ENCODE results near the gene TSPYL6. TPM values are rescaled to one million over a fixed set of nuclear protein-coding genes. Genes with fewer than 3 reads are reported as not detected.
"Not testable (repeated sequence)": the region's sequence is repeated elsewhere in the genome, so short reads cannot be mapped to it uniquely, and the experiment has no call there.

TSPYL6 gene
- total RNA-seq: 0.06 TPM in 1 of 2 replicates, not detected in the other

DNA sequence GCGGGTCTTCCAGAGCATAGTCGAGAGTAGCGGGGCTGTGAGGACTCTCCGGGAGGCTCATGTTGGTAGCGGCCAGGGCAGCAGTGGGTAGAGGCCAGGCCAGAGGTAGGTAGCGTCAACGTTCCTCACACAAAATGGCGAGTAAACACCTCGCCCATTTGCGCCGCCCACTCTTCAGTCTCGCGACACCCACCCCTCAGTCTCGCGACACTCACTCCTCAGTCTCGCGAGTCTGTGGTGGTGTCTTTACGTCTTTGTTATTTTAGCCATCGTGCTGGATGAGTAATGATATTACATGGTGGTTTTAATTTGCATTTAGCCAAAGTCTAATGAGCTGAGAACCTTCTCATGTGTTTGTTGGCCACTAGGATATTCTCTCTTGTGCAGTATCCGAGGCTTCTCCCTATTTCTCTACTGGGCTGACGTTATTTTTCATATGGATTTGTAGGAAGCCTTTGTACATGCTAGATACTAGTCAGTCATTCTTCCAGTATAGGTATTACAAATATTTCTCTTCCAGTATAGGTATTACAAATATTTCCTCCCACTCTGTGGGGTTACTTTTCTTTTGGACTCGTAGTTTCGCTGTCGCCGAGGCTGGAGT lies at the start of gene TSPYL6:
TSS of gene TSPYL6 (minus strand) at position 139 of the 604 bp plus-strand sequence. CDS start at position 61, 78 bp downstream.
- no peak for DNase-seq (ENCODE audit: extremely low read depth, low read depth, low spot score)

DNA sequence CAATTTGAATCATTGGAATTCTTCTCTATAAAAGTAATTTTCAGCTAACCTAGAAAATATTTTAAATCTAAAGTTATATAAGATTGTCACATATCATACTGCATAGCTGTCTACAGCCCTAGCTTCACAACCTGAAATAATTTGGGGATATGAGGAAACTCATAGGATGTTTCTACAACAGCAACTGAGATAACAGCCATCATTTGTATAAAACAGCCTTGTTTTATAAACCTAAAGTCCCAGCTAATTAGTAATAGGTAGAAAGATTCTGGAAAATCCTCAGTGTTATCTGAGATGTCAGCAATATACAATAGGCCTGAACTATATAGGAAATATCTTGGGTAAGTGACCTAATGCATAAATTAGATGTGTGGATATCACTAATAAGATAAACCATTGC lies 47.6 kb upstream of the TSPYL6 start:
- no peak for DNase-seq (ENCODE audit: extremely low read depth, low read depth, low spot score)

DNA sequence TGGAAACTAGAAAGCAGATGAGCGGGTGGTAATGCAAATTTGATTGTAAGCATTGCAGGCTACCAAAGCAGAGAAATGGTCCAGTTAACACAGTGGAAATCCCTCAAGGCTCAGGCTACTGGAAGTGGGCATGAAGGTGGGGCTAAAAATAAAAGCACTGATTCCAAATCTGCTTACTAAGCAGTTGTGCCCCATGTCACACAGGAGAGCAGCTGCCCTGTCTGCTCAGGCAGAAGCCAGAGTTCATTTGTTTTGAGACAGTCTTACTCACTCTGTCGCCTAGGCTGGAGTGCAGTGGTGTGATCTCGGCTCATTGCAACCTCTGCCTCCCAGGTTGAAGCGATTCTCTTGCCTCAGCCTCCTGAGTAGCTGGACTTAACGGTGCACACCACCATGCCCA lies 42.5 kb upstream of the TSPYL6 start:
- no peak for DNase-seq (ENCODE audit: extremely low read depth, low read depth, low spot score)

DNA sequence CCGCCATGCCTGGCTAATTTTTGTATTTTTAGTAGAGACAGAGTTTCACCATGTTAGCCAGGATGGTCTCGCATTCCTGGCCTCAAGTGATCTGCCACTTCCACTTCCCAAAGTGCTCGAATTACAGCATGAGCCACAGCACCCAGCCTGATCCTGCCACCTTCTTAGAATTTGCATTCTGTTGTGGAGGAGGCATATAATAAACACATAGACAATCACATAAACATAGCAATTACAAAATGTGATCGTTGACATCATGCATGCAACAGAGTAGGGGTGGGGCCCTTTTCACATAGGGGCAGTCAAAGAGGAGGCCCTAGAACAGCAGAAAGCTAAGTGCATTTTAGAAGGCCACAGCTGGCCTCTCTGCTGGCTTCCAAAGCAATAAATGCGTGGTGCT lies 39.9 kb upstream of the TSPYL6 start:
- DNase-seq (ENCODE audit: extremely low read depth, low read depth, low spot score): no peak

DNA sequence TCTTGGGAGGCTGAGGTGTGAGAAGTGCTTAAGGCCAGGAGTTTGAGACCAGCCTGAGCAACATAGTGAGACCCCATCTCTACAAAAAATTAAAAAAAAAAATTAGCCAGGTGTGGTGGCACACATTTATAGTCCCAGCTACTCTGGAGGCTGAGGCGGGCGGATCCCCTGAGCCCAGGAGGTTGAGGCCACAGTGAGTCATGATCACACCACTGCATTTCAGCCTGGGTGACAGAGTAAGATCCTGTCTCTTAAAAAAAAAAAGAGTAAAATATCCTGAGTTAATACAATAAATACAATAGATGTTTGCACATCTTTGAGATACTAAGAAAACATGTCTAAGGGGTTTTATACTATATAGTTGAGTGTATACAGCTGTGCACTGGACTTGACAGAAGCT lies 38.6 kb upstream of the TSPYL6 start:
- not testable (repeated sequence) for DNase-seq (ENCODE audit: extremely low read depth, low read depth, low spot score)

DNA sequence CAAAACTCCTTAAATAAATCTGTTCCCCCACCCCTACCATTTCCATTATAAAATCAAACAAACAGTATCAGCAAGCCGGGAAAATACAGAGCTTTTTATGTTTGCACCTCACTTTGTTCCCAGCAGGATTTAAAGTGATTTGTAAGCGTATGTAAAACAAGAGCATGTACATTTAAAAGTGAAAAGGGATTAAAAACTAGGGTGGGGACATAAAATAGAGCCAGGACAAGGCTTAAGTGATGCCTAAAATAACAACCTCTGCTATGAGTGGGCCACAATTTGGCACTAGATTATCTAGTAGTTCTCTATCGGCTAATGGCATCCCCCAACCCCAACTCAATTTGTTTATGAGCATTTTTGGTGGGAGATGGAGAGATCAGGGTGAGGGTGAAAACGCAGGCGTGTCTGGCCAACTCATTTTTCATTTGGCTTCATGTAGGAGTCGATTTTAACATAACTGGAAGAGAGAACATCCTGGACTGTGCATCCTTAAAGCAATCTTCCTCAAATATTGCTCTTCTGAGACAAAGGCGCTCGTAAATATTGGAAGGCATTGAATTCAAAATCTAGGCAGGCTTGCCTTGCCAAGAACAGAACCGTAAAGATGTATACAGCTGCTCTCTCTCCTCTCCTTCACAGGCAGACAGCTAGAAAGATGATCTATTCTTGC lies 34.5 kb upstream of the TSPYL6 start:
- DNase-seq (ENCODE audit: extremely low read depth, low read depth, low spot score): no peak

DNA sequence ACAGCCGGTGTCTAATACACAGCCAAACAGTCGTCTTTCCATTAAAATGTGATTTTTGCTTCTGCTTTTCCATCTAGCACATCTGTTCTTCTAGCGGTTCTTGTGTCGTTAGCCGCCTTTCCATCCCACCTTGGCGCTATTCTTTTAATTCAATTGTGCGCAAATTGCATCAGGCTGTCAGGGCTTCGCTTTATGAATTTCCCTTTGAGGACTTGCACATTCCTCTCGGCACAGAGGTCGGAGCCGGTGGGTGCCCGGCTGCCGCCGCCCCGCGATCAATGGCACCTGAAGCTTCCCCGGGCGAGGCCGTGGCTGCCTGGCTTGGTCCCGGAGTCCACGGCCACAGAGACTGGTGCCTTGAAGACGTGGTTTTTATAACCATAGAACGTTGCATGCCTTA lies 33.9 kb upstream of the TSPYL6 start:
- no peak for DNase-seq (ENCODE audit: extremely low read depth, low read depth, low spot score)

DNA sequence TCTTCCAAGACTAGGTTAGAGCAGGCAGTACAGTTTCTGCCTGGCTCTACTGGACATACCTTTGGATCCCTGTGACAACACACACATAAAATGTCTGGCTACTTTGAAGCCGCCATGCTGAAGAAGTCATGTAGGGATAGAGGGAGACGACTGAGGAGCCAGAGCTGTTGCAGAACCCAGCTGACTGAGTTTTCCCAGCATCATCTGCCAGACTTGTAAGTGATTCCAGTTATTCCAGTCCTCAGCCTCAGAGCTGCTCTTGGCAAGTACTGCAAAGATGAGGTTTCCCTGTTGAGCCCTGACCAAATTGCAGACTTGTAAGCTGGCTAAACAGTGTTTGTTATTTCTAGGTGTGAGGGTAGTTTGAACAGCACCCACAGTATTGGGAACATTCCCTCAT lies 31.5 kb upstream of the TSPYL6 start:
- no peak for DNase-seq (ENCODE audit: extremely low read depth, low read depth, low spot score)

DNA sequence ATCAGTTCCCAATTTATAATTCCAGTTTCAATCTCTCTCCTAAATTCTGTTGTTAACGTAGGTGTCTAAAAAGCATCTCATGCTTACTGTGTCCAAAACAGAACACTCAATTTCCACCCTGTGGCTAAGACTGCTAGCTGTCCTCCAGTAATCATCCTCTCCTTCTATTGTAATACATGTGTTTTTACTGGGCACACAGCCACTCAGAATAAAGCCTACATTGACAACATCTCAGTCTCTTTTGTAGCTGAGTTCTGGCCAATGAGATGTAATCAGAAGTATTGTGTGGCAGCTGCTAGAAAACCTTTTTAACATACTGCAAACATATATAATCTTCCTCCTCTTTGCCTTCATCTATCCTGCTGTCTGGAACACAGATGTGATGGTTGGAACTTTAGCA lies 29.4 kb upstream of the TSPYL6 start:
- DNase-seq (ENCODE audit: extremely low read depth, low read depth, low spot score): no peak

DNA sequence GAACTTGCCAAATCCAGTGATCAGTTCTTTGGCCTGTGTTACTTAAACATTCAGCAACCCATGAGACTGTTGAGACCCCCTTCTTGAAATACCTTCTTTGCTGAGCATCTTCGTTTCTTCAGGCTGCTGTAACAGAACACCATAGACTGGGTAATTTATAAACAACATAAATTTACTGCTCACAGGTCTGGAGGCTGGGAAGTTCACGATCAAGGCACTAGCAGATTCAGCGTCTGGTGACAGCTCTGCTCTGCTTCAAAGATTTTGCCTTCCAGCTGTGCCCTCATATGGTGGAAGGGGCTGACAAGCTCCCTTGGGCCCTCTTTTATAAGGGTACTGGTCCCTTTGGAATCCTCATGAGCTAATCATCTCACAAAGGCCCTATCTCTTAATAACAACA lies 28.8 kb upstream of the TSPYL6 start:
- no peak for DNase-seq (ENCODE audit: extremely low read depth, low read depth, low spot score)

DNA sequence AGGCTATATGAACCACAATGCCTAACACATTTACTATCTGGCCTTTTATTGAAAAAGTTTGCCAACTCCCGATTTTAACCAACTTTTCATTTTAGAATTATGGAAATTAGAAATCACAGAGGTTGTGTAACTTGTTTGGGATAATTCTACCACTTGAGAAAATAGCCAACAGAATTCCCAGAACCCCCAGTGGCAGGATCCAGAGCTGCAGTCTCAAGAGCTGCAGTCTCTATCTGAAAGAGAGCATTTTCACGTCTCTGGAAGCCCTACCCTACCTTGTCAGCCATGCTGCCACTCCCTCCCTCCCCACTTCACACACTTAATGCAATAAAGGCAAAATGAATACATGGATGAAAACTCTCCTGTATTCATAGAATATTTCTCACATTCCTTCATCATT lies 23.4 kb upstream of the TSPYL6 start:
- no peak for DNase-seq (ENCODE audit: extremely low read depth, low read depth, low spot score)

DNA sequence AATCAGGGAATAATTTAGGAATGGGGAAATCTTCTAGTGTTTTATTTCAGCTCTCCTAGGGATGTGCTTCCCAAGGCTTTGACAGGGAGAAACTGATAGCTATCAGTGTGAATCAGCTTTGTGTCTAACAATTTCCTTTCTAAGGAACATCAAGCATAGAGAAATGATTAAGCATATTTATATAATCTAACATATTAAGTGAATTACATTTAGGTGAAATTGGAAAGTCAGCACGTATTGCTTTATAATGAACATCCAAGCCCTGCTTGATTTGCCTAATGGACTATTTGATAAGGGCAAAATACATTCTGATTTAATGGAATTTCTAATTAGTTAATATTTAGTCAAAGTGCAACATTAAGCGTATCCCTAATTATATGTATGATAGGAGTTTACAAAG lies 19.5 kb upstream of the TSPYL6 start:
- DNase-seq (ENCODE audit: extremely low read depth, low read depth, low spot score): no peak

DNA sequence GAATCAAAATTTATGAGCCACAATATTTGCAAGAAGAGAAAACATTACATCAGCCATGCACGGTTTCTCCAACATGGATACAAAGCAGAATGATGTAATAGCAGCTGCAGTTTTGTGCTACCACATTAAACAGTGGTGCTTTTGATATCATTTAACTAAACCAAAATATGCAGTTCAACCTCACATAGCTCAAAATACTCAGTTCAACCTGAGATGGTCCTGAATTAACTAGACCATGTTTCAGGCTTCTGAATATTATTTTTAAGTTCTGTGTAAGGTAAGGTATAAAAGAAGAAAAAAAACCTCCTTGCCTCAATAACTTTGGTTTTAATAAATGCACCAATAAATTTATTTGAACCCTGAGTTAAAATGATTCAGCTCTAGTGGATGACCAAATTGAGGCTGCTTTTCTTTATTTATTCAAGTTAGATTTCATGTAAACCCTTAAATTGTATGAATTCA lies 18.8 kb upstream of the TSPYL6 start:
- no peak for DNase-seq (ENCODE audit: extremely low read depth, low read depth, low spot score)

DNA sequence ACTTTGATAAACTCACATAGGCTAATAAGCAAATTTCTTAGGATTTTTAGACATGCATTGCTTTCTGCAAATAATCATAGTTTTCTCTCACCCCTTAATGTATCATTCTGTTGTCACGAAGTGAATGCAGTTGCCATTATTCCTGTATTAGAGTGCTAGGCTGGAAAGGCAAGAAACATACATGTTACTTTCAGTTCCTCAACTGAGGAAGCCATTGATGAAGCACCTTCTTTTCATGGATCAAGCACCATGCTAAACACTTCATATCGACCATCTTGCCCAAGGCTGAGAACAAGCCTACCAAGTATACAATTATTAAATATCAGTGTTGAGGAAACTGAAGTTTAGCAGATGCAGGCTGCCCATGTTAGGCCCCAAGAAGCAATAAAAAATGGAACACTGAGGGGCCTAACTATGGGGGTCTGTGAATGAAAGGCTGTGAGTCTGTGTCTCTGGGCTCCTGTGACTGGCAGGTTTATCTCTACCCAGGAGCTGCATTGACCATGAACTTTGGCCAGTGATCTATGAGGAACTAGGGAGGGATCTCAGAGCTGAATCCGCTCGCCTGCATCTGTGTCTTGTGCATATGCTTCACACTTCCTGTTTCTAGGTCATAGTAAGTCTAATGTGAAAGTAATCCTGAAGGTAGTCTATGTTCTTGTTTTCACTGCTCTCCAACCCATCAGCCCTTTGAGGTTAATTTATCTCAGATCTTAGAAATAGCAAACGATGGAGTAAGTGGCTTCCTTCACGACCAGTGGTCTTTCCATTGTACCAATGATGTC lies 16.0 kb upstream of the TSPYL6 start:
- no peak for DNase-seq (ENCODE audit: extremely low read depth, low read depth, low spot score)

DNA sequence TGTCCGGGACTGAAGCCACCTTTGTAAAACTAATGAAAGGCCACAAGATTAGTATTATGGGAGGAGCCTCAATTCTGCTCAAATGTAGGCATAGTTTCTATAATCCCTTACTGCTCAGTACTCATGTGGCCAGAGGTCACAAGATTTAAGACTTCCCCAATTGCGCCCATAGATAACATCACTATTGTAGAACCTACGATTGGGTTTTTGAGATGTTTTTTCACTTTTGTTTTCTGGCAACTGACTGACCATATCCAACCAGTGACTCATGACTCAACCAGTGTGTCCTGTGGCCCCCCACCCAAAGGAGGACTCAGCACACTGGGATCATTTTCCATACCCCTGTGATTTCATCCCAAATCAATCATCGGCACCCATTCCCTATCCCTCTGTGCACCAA lies 15.2 kb upstream of the TSPYL6 start:
- no peak for DNase-seq (ENCODE audit: extremely low read depth, low read depth, low spot score)

DNA sequence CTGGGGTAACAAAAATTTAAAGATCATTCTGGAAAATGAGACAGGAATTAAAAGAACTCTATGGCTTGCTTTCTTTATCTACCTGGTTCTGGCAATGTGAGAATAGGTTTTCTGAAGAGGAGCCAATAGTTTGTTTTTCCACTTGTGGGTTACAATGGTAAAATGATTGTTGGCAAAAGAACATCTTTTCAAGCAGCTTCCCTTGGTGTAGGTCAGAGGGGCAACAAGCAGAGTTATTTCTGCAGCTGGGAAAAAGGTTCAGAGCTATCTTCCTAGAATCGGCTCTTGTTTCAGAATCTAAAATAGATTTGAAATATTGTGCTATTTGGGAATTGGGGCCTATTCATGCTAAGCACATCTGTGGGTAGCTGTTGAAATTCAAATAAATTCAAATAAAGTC lies 11.5 kb upstream of the TSPYL6 start:
- no peak for DNase-seq (ENCODE audit: extremely low read depth, low read depth, low spot score)

DNA sequence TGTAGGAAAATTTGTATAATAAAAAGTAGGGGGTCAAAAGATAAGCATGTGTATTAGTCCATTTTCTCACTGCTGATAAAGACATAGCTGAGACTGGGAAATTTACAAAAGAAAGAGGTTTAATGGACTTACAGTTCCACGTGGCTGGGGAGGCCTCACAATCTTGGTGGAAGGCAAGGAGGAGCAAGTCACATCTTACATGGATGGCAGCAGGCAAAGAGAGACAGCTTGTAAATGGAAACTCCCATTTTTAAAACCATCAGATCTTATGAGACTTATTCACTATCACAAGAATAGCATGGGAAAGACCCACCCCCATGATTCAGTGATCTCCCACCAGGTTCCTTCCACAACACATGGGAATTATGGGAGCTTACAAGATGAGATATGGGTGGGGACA lies 9.1 kb upstream of the TSPYL6 start:
- not testable (repeated sequence) for DNase-seq (ENCODE audit: extremely low read depth, low read depth, low spot score)

DNA sequence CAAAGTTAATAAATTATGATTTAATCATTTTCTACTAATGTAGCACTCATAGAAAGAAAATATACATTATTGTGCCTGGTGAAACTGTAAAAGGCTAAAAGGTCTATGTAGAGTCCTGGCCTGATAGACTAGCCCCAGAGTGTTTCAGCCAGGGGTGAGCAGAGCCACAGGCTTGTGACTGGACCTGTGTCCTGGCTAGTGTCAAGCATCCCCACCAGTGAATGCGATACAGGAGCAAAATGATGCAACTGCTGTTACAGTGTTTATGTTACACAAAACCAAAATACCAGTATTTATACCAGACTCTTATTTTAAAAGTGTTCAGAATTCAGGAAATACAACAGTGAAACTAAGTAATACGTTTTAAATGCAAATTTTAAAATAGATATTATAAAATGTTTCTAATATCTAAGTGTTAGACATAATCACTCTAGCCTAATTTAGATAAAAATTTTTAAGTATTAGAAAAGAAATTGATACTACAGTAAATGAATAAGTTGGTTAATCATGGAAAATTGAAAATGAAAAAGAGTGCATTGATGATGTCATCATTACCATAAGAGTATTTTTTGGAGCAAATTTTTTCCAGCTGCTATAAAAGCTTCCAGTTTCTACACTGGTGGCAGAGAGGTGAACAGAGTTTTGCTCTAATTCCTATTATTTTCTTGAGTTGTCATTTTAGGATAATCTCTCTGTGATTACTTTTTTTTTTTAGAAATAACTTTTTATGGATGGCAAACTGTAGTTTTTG lies 6.2 kb upstream of the TSPYL6 start:
- DNase-seq (ENCODE audit: extremely low read depth, low read depth, low spot score): no peak

DNA sequence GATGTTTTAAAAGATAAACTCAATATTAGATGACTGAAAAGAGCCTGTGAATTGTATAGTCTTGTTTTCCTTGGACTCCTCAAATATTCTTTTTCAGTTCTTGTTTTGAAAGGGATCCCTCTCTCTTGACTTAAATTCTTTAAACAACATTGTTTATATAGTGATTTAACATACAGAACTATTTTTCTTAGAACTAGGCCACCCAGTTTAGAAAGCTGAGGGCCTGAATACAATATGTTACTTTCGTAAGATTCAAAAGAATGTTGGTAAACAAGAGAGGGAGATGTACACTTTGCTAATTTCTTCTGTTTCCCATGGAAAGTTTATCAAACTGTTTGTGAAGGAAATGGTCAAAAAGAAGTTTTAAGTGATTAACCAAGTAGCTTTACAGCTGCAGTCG lies 5.5 kb upstream of the TSPYL6 start:
- no peak for DNase-seq (ENCODE audit: extremely low read depth, low read depth, low spot score)

DNA sequence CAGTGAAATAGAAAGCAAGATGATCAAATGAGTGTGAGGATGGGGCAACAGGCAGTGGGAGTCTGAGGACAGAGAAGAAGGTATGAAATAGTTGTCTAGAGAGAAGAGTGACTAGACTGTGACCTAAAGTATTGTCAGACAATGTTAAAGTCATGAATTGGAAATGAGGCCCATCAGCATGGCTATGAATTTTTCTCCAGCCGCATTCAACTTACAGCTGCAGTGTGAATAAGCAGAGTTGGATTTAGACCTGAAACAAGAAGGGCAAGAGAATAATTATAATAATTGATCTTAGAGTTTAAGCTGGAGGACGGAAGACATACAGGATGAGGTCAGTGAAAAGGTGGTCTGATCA lies 4.2 kb upstream of the TSPYL6 start:
- DNase-seq (ENCODE audit: extremely low read depth, low read depth, low spot score): no peak

All from glomerular endothelial cell (primary cell).